OCI-LY1 (cell line): ENCODE measurements around the gene SHC1.

ENCODE experiments used
- EZH2 ChIP-seq: fragments of 200-600 bp; sonication (generic), shearing (Covaris generic); IDR thresholded peaks from 2 replicates; pipeline ENCODE4 v1.8.0; 2017; ENCODE audit warnings: borderline replicate concordance, mixed run types, mild to moderate bottlenecking, antibody characterized with exemption, low read length, moderate library complexity, mixed read lengths
- TF ChIP-seq, protein P1 (sequence below): fragments of 200-600 bp; sonication (generic), shearing (Covaris generic); IDR thresholded peaks from 2 replicates; pipeline ENCODE4 v1.5.1; 2017; ENCODE audit warnings: mild to moderate bottlenecking, antibody characterized with exemption, low read length, moderate library complexity, mixed read lengths

DNA sequence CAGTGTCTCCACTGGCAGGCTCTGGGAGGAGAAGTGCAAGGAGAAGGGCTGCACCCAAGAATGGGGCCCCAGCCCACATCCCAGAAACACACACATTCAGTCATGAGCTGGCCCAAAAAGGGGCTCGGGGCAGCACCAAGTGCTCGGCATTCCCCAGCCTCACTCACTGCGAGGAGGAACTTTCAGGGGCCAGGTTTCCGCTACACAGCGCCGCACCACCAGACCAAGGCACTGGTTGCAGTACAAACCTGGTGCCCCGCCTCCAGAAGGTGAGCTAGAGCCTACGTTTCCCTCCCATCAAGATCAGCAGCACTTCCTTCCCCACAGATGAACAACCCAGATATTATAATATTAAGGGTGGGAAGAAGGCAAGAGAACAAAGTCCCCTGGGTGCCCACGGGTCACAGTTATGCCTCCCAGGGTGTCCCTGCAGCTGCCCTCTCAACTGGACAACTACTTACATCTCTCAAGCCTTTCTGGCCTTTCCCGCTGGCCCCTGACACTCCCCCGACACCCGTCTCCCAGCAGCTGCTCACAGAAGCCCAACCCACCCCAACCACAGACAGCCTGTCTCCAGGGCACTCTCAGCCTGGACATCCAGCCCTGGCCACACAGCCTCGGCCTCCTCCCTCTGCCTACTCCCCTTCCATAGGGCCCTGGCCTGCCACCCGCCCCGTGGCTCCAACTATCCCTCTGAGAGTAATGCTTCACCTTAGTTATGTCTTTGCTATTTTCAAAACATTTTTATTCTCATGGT lies 18.5 kb downstream of the SHC1 start:
- TF ChIP-seq, protein P1, sequence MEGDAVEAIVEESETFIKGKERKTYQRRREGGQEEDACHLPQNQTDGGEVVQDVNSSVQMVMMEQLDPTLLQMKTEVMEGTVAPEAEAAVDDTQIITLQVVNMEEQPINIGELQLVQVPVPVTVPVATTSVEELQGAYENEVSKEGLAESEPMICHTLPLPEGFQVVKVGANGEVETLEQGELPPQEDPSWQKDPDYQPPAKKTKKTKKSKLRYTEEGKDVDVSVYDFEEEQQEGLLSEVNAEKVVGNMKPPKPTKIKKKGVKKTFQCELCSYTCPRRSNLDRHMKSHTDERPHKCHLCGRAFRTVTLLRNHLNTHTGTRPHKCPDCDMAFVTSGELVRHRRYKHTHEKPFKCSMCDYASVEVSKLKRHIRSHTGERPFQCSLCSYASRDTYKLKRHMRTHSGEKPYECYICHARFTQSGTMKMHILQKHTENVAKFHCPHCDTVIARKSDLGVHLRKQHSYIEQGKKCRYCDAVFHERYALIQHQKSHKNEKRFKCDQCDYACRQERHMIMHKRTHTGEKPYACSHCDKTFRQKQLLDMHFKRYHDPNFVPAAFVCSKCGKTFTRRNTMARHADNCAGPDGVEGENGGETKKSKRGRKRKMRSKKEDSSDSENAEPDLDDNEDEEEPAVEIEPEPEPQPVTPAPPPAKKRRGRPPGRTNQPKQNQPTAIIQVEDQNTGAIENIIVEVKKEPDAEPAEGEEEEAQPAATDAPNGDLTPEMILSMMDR, result no peak
- TF ChIP-seq EZH2, result no peak
